ENCODE measurements around the gene FYCO1.

GRCh38 chr3:45921158-45922038, 74.2 kb downstream of the FYCO1 start:
- TF ChIP-seq CTCF (IDR thresholded peaks at IDR 0.05) (no peak), POLR2AphosphoS5 (IDR thresholded peaks at IDR 0.05) (no peak), POLR2A (IDR thresholded peaks at IDR 0.05) (no peak)
